ENCODE measurements around the gene NHS. TPM values are rescaled to one million over a fixed set of nuclear protein-coding genes. Genes with fewer than 3 reads are reported as not detected.

The NHS gene
- total and polyA plus RNA-seq, 2 experiments from 2014 or later, result 0.72 to 0.89 TPM

GRCh38 chrX:17758382-17758781 is 383.4 kb downstream of the NHS start:
- TF ChIP-seq CTCF (IDR thresholded peaks at IDR 0.05; ENCODE audit: low read depth, low read length), result no peak
- Histone ChIP-seq H3K4me1 (ENCODE audit: low read depth) (no peaks in the 10 kb centered on the region), H3K27me3 (no peaks in the 10 kb centered on the region), H3K4me3 (no peak overlapping the region), H3K9me3 (ENCODE audit: low read depth) (no peaks in the 10 kb centered on the region), H3K27ac (no peak overlapping the region), H3K36me3 (no peaks in the 10 kb centered on the region)
- DNase-seq (ENCODE audit: low read depth in 1 of 2, low spot score in 1 of 2), result no peak

GRCh38 chrX:17759990-17760389 is 385.0 kb downstream of the NHS start:
- no peak for DNase-seq (ENCODE audit: low read depth in 1 of 2, low spot score in 1 of 2)
- Histone ChIP-seq H3K27ac (no peak overlapping the region), H3K4me1 (ENCODE audit: low read depth) (no peaks in the 10 kb centered on the region), H3K36me3 (no peaks in the 10 kb centered on the region), H3K4me3 (no peak overlapping the region), H3K27me3 (no peaks in the 10 kb centered on the region), H3K9me3 (ENCODE audit: low read depth) (no peaks in the 10 kb centered on the region)
- no peak for TF ChIP-seq CTCF (IDR thresholded peaks at IDR 0.05; ENCODE audit: low read depth, low read length)

GRCh38 chrX:17767734-17768133 is 392.7 kb downstream of the NHS start:
- no peak overlapping the region for H3K4me3 ChIP-seq
- no peaks in the 10 kb centered on the region for H3K36me3 ChIP-seq
- no peak overlapping the region for H3K27ac ChIP-seq
- TF ChIP-seq CTCF (IDR thresholded peaks at IDR 0.05; ENCODE audit: low read depth, low read length), result no peak
- H3K4me1 ChIP-seq (ENCODE audit: low read depth), result no peaks in the 10 kb centered on the region
- peaks cover 28% of the 10 kb centered on the region for H3K27me3 ChIP-seq
- DNase-seq (ENCODE audit: low read depth in 1 of 2, low spot score in 1 of 2), result no peak
- no peaks in the 10 kb centered on the region for H3K9me3 ChIP-seq (ENCODE audit: low read depth)

GRCh38 chrX:17768997-17769396 is 394.0 kb downstream of the NHS start:
- Histone ChIP-seq H3K27ac (no peak overlapping the region), H3K4me3 (no peak overlapping the region), H3K4me1 (ENCODE audit: low read depth) (no peaks in the 10 kb centered on the region), H3K36me3 (no peaks in the 10 kb centered on the region), H3K27me3 (peaks cover 39% of the 10 kb centered on the region), H3K9me3 (ENCODE audit: low read depth) (no peaks in the 10 kb centered on the region)
- no peak for DNase-seq (ENCODE audit: low read depth in 1 of 2, low spot score in 1 of 2)
- TF ChIP-seq CTCF (IDR thresholded peaks at IDR 0.05; ENCODE audit: low read depth, low read length), result no peak

- TF ChIP-seq CTCF (IDR thresholded peaks at IDR 0.05; ENCODE audit: low read depth, low read length), result no peak
- H3K9me3 ChIP-seq (ENCODE audit: low read depth), result no peaks in the 10 kb centered on the region
- no peak overlapping the region for H3K4me3 ChIP-seq
- H3K4me1 ChIP-seq (ENCODE audit: low read depth), result no peaks in the 10 kb centered on the region
- no peak for DNase-seq (ENCODE audit: low read depth in 1 of 2, low spot score in 1 of 2)
- peaks cover 40% of the 10 kb centered on the region for H3K27me3 ChIP-seq
- H3K27ac ChIP-seq, result no peak overlapping the region
- H3K36me3 ChIP-seq, result no peaks in the 10 kb centered on the region
These were observed 394.8 kb downstream of the NHS start for GRCh38 chrX:17769701-17770269.
